NCI-H1436 (cell line): ENCODE results near the gene LTA.
"Not testable (repeated sequence)": the region's sequence is repeated elsewhere in the genome, so short reads cannot be mapped to it uniquely, and the experiment has no call there.

Experiments
- DNase-seq: peaks from one replicate; lab custom pipeline; 2025; lab: John Stamatoyannopoulos, UW

The LTA gene

DNA sequence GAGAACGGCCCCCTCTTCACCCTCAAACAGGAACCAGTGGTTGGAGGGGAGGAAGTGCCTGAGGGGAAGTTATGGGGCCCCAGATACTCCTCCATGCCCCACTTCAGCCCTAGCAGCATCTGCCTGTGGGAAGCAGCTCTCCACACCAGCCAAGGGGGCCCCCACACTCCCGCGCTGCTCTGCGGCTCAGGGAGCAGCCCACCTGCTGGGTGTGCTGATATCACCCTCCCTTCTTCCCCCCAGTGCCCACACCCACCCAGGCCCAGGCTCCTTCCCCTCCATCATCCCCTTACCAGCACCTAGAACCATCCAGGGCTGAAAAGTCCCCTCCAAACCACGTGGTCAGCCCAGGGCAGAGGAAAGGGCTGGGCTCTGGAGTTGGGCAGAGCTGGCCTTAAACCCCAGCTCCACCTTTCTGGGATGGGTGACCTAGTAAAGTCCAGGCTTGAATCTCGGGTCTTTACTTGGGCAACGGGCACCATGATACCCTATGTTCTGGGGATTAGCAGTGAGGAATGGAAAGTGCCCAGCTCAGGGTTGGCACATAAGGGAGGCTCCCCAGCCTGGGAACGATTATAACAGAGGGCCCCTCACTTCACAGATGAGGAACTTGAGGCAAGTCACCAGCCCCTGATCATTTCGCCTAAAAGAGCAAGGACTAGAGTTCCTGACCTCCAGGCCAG lies 14.7 kb downstream of the LTA start:
- no peak for DNase-seq

DNA sequence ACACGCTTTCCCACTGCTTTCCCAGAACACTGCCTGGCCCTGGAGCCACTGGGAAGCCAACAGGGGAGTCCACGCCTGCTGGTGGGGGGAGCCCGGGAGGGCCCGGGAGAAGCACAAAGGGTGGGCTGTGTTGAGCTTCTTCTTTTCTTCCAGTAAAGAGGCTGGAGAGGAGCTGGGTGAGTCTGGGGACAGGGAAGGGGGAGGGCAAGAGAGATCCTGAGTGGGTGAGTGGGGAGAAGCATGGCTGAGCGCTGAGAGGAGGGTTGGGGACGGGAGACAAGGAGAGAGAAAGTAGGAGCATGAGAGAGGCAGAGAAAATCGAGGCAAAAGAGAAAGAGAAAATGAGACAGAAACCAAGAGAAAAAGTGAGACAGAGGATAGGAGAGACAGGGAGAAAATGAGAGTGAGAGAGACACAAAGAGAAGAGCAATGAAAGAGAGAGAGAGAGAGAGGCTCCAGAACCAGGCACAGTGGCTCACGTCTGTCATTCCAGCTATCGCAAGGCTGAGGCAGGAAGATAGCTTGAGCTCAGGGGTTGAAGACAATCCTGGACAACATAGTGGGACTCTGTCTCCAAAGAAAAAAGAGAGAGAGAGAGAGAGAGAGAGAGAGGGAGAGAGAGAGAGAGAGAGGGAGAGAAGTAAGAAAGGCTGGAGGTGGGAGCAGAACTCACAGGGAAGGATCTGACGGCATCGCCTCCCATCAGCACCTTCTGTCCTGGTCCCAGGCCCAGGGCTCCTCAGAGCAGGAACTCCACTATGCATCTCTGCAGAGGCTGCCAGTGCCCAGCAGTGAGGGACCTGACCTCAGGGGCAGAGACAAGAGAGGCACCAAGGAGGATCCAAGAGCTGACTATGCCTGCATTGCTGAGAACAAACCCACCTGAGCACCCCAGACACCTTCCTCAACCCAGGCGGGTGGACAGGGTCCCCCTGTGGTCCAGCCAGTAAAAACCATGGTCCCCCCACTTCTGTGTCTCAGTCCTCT lies 16.0 kb downstream of the LTA start:
- DNase-seq, result no peak

- no peak for DNase-seq
These were observed 17.0 kb downstream of the LTA start for GRCh38 chr6:31588871-31589650.

- not testable (repeated sequence) for DNase-seq
These were observed 18.6 kb downstream of the LTA start for GRCh38 chr6:31590691-31591090.

DNA sequence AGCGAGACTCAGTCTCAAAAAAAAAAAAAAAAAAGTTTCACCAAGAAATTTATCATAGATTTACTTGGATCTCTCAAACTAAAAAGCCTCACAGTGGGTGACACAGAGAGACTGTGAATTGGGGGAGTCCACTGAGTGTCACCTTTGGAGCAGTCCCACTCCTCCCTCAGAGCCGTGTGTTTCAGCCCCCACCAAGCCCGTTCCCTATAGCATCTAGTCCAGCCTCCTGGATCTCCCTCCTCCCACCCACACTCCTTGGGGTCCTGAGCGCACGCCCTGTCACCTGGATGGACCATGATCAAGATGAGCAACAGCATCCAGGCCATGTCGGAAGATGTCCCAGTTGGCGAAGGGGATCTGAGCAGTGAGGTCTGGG lies 20.3 kb downstream of the LTA start:
- no peak for DNase-seq

GRCh38 chr6:31597006-31597405 lies 24.9 kb downstream of the LTA start:
- peak; percentile 8 for DNase-seq

- DNase-seq, result no peak
These were observed 35.2 kb downstream of the LTA start for GRCh38 chr6:31607317-31607716.

DNA sequence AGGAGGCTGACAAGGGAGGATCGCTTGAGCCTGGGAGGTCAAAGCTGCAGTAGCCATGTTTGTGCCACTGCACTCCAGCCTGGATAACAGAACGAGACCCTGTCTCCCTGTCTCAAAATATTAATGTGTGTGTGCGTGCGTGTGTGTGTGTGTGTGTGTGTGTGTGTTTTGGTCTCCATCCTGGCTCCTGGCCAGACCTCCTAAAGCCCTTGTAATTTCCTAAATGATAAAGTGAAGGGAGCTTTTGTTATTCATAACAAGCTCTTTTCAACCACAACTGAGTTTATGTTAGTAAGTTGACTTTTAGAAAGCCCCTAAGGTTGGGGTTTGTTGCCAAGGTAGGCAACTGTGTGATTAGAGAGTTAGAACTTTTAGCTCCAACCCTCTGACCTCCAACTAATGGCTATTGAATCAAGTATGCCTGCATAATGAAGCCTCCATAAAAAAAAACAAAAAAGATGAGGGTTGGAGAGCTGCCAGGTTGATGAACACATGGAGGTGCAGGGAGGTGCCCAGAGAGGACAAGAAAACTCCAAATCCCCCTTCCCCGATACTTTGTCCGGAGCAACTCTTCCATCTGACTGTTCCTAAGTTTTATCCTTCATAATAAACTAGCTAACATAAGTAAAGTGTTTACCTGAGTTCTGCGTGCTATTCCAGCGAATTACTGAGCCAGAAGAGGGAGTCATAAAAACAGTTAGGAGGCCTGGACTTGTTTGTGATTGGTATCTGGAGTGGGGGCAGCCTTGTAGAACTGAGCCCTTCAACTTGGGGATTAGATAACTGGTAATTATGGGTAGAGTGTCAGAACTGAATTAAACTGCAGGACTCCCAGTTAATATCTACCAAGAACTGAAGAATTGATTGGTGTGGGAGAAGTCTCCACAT lies 37.7 kb downstream of the LTA start:
- DNase-seq, result peak; percentile 18

GRCh38 chr6:31610968-31611367 lies 38.9 kb downstream of the LTA start:
- DNase-seq, result no peak

- no peak for DNase-seq
These were observed 42.1 kb downstream of the LTA start for GRCh38 chr6:31614075-31614619.

GRCh38 chr6:31614684-31615578 lies 42.8 kb downstream of the LTA start, which contains the start of gene AIF1:
TSS of gene AIF1 (plus strand) at chr6:31615234. CDS start at chr6:31615330, 96 bp downstream.
- DNase-seq, result no peak

DNA sequence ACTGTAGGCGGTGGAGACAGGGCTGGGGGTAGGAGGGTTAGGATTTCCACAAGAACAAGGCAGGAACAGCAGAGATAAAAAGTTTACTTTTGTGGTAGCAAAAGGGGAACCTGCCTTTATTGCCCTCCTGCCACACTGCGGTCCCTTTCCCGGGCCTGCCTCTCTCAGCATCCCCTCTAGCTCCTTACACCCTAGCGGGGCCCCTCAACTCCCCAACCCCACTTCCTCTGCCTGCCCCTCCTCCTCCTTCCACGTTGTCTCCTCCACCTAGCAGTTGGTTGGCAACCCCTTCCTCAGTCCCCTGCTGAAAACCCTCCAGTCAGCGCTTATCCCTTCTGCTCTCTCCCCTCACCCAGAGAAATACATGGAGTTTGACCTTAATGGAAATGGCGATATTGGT lies 43.7 kb downstream of the LTA start:
- DNase-seq, result no peak

- no peak for DNase-seq
These were observed 44.9 kb downstream of the LTA start for GRCh38 chr6:31617010-31617409.

- peak; percentile 98 for DNase-seq
These were observed 47.9 kb downstream of the LTA start for GRCh38 chr6:31619805-31620585.

DNA sequence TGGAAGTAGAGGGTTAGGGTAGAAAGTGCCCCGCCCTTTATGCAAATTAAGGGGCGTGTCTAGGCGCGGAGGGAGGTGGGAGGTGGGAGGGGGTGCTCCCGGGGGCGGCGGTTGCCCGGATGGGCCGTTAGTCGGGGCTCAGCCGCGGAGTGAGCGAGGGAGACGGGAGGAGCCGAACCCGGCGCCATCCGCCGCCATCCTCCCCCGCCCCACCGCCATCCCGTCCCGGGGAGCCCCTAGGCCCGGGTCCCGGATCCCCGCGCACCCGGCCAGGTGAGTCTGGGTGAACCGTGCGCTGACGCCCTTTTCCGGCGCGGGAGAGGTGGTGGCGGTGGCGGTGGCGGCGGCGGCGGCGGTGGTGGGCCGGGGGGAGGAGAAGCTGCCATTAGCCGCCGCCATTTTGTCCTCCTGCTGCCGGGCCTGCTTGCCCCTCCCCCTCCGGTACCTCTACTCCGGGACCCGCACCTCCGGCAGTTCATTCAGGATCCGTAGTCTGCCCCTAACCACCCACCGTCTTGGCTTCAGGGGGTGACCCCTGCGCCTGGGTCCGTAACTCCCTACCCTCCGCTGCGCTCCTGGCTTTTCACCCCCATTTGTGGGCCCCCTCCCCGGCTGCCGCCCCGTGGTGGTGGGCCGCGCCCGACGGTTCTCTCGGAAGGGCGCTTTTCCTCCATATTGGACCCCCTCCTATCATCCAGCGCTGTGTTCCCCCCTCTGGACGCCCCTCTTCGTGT lies 48.7 kb downstream of the LTA start, which contains the start of gene PRRC2A:
PRRC2A (plus strand) TSS at position 130 of the 734 bp plus-strand sequence. CDS start 2,075 bp downstream, outside the sequence.
- DNase-seq, result peak; percentile 79

DNA sequence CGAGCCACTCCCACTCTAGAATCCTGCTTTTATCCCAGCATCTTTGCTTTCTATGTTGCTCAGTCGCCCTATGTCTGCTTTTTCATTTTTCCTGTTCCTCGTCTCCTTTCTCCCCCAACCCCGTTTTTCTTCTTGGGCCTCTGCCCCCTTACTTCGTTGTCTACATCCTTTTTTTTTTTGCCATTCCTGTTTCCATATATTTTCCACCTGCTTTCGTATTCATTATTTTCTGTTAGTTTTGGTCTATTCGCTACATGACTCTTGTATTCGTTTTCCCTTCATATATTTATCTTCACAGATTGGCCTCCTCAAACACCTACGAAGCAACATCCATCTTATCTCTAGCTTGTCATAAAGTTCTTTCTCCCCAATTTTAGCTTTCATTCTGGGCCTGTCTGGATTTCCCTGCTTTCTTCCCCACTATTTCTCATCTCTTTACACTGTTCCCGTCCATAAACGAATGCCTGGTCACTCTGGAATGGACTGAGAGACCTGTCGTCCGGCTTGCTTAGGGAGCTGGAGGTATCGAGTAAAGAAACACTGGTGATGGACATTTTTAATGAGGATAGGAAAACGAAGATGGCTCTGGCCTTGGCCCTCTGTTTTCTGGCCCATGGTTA lies 49.3 kb downstream of the LTA start:
- no peak for DNase-seq

GRCh38 chr6:31621991-31622390 lies 49.9 kb downstream of the LTA start:
- DNase-seq, result no peak

DNA sequence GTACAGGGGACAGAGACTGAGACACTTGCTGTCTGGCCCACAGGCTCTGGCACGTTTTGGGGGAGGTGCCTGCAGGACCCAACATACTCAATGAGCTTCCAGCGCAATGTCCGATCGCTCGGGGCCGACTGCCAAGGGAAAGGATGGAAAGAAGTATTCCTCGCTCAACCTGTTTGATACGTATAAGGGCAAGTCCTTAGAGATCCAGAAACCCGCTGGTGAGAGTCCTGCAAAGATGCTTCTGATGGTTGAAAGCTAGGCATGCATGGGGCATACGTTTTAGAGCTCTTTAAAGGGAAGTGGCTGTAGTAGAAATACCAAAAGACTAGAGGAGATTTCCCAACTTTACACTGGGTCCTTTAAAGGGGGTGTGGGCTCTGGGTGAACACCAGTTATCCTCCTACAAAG lies 50.6 kb downstream of the LTA start:
- no peak for DNase-seq
